ENCODE data around the gene CTNNBL1.

The CTNNBL1 gene

DNA sequence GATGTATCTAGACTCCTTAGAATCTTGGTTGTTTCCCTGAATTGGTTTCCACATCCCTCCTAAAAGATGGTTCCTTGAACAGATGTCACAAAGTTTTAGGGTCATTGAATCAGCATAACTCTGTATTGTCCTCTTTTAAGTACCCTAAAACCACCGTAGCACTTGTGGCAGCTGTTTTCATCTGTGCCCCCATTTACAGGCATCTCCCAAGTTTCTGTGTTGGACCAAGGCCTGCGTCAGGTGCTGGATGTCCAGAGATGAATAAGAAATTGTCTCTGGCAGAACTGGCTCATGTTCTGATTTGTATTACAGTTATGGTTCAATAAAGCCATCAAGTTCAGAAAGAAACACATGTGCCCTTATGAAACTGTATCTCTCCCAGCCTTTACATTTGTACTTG, 48.3 kb downstream of the CTNNBL1 start:
- DNase-seq: no peak

DNA sequence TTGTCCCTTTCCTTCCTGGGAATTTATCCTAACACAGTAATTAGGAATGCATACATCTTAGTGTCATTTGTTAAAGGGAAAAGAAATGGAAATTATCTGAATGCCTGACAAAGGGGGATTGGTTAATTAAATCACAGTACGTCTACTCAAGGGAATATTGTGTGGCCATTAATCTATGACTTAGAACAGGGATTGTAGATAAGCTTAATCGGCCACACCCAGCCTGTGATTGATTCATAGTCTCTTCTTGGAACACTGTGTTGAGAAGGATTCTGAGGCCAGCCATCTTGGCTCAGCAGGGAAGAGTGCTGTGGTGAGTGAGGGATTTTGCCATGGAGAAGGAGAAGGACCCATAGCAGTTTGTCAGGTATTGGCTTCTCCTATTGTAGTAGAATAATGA, 50.5 kb downstream of the CTNNBL1 start:
- no peak for DNase-seq

DNA sequence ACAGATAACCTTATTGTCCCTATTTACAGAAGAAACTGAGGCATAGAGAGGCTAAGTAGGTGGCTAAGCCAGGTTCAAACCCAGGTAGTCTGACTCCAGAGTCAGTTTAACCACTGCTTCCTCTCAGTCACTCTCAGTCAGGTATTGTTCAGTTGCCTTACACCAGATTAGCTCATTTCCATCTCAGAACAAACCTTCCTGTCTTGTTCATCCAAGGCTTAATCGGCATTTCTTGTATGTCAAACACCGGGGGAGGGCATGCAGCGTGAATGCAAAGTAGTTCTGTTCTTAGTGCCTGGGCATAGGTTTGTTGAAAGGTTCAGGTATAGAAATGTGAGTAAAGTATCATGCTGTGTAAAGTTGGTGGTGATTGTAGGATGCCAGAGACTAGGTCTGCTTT, 51.7 kb downstream of the CTNNBL1 start:
- no peak for DNase-seq

DNA sequence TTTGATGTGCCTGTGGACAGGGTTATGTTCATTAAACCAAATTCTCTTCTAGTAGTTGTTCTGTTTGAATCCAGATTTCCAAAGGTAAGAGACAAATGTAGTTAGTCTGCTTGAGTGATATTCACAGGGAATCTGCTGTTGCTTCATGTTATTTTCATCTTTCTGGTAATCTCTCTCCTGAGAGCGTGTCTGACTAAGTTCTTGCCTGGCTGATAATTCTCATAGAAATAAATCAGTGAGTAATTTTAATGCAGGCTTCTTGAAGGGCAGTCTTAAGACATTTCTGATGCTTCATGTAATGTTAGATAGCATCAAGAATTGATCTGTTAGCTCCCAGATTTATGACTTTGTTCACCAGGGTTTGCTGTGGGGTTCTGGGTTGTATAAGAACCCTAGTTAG, 54.2 kb downstream of the CTNNBL1 start:
- no peak for DNase-seq

DNA sequence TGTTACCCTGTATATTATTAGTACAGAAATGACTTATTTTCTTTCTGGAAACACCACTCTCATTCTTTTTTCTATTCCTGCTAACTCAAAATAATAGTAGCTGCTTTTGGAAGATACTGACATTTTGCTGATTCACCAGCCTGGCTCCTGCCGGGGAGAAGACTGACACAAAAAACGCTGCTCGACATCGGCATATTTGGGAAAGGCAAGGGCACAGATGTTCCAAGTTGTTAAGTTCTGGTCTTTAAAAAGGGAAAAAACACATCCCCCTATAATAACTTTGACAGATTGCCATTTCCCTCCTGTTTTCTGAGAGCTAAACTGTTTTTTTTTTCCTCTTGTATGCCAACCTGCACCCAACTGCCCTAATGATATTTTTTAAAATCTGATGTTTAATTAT, 55.4 kb downstream of the CTNNBL1 start:
- DNase-seq: no peak

DNA sequence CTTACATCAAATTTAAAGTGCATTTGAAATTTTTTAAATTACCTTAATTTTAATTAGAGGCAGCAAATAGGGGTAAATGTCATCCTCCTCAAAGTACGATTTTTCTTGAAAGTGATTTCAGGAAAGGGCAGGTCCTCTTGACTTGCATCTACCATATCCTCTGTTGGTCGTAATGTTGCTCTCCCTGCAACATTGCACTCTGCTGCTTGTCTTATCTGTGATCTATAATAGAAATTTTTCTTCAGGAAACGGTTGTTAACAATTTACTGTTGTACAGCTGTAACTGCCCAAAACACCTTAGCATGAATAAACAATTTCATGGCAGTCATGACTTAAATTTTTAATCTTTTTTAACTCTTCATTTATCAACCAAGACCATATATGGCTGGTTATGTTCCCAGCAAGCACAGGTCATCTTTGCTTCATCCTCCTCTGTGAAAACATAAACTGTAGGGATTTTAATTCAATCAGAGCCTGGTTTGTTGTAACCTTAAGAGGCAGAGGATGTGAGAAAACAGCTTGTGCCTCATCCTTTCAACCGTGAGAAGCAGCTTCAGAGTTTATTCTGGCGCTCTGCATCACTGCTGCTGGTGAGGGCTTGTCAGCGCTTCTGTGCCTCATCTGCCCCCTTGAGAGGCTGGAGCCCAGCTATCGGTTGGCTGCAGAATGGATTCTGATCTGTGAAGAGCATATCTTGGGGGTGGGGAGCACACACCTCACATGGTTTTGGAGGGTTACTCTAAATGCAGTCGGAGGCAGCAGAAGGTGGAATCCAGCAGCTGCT, 56.0 kb downstream of the CTNNBL1 start:
- no peak for DNase-seq

DNA sequence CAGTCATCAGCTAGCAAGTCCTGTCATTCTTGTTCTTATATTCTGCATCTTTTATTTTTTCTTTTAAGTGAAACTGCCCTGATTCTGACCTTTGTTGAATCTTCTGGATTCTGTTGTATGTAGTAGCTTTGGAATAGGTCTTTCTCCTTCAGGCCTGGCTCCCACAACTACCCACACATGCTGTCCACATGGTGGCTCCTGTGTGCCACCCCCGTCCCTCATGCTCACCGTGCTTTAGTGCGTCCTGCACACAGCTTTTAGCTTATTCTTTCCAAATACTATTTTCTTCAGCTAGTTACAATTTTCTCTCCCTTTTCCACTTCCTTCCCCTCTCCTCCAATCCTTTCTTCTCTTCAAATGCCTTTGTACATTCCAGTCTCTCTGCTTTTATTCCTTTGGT, 61.8 kb downstream of the CTNNBL1 start:
- DNase-seq: no peak

DNA sequence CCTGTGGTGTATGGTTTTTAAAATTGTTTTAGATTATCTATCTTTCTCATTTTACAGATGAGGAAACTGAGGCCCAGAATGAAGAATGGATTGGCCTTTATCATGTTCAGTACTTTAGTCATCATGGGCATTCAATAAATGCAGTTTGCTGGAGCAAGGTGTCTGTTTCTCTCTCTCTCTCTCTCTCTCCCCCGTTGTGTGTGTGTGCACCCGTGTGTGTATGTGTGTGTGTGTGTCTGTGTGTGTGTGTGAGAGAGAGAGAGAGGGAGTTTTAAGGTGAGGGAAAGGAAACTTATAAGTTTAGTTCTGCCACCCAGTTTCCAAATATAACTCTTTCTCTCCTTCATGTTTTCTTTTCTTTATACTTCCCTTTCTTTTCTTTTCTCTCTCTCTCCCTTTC, 62.4 kb downstream of the CTNNBL1 start:
- no peak for DNase-seq

DNA sequence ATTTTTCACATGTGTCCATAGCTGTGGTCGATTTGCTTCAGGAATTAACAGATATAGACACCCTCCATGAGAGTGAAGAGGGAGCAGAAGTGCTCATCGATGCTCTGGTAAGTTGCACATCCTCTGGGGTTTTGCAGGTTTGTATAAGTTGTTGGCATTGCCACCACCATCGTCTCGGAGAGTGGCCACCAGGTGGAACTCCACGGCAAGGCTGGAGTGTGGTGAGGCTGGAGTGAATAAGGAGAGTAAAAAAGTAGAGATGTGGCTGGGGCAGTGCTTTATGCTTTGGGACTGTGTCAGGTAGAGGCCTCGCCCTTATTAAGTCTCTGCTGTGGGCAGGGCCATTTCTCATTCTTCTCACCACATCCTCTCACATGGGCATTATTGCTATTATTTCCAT, 63.7 kb downstream of the CTNNBL1 start:
- no peak for DNase-seq

DNA sequence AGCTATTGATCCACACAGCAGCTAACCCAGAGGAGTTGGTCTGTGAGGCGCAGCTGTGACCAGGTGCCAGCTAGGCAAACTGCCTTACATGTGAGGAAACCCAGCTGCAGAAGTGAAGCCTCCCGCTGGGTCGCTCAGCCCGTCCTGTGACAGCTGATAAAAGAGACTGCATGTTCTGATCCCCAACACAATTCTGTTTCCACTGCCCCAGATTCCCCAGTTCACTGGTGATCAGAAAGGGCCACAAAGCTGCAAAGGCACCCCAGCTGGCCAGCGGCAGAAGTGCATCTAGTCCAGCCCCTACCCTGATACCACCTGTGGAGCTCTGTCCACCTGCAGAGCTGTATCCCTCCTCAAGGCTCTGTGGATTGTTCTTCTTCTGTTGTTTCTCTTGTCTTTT, 64.5 kb downstream of the CTNNBL1 start:
- no peak for DNase-seq

DNA sequence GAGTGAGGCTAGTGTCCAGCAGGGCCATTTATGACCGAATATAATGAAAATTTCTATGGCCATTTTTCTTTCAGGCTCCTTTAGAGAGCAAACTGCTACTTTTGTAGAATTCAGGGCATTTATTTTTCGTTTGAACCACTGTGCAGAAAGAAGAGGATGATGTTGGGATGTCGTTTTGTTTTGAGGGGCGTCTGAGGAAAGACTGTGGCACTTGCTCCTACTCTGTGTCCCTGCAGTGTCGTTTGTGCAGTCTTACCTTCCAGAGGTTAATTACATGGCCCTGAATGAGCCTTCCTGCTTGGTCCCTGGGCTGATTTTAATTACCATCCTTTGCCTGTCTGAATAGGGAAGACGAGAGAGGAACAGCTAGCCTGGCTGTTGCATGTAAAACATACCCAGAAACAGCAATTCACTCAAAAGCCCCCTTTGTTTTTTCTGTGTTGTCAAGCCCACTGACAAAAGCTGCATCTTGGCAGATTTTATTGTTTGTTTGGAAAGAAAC, 65.3 kb downstream of the CTNNBL1 start:
- no peak for DNase-seq

DNA sequence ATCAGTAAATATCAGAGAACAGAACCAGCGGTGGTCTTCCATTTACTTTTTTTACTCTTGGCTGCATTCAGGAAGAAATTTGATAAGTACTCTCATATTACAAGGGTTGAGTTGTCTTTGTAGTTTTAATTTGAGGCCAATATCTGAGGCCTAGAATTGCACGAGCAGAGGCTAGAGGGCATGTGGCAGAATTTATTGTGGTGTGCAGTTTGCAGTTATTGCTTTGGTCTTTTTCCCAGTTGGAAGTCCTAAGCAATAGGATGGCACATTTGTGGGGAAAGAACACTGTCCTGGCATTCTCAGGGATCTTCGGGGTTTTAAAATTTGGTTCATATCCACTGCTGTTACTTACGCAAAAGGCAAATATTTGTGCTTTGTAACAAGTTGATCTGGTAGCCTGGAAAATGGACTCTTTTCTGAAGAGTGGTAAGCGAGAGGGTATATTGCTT, 66.0 kb downstream of the CTNNBL1 start:
- DNase-seq: no peak

DNA sequence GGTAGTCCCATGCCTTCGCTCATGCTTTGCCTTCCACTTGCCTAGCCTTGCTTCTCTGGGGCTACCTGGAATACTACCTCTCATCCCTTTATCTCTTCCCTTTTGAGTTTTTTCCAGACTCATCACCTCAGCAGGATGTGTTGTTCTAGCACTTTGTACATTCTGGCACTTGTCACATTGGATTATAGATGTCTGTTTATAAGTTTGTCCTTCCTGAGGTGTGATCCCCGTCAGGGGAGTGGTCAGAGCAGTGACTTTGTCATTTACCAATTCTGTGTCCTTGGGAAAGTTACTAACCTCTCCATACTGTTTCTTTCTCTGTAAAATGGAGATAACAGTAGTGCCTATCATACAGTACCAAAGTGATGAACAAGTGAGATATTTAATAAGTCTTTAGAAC, 66.5 kb downstream of the CTNNBL1 start:
- no peak for DNase-seq

DNA sequence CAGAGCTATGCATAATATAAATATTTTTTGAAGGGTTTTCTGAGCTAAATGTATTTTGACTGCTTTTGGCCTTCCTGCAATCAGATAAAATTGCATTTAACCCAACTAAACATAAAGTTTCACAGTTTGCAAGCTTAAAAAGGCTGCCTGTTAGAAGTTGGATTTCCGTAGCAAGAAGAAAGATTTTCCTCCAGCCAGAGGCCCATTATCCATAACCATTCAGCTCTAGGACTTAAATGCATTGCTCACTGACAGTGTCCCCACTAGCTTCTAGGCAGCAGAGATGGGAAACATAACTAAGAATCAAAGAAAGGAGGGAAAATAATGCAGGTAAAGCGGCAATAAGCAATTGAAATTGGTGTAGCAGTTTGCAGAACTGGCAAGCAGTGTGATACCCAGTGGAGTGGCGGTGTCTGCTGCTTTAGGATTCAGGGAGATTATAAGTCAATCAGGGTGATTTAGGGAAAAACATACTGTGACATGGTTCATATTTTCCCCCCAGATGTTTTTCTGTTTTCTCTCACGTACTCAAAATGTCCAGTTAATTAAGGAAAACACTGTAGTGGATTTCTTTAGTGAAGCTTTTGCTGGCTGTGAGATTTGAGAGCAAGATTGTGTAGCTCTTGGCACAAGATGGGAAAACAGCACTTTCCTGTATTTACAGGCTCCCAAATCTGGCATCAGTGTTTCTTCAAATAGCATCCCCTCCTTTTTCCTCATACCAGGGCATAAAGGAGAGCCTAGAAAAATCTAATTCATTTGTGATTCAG, 69.1 kb downstream of the CTNNBL1 start:
- DNase-seq: no peak

DNA sequence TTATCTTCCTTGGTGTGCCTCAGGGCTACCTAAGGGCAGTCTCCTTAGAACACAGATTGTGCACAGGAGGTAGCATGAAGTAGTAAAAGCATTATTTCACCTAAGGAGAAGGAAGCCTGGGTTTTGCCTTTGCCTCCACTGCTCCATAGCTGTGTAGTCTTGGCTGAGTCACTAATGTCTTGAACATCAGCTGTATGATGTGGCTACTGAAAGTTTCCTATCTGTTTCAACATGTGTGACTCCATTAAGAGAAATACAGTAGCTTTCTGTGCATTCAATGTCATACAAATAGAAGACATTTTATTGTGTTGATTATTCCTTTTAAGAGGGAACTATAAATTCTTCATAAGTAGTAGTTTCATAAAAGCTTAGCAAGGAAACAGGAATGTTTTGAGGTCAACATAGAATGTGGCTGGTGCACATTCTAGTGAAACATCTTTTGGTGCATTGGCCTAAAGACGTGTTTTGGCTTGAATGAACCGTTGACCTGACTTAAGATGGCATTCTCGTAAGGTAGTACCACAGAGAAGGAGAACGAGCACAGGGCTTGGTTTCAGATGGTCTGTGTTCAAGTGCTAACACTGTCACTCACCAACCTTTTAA, 70.6 kb downstream of the CTNNBL1 start:
- no peak for DNase-seq

DNA sequence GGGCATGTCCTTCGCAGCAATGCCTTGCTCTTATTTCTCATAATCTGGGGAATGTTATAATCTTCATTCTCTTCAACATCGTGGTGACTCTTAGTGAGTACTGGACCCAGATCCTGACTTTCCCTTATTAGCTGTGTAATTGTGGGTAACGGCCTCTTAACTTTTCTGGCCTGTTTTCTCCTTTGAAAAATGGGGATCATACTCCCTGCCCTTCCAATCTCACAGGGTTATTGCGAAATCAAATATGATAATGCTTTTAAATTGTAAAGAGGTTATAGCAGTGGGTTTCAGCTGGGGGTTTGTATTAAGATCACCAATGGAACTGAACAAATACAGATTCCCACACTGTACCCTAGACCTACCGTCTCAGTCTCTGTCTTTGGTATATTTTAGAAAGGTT, 77.1 kb downstream of the CTNNBL1 start:
- no peak for DNase-seq

DNA sequence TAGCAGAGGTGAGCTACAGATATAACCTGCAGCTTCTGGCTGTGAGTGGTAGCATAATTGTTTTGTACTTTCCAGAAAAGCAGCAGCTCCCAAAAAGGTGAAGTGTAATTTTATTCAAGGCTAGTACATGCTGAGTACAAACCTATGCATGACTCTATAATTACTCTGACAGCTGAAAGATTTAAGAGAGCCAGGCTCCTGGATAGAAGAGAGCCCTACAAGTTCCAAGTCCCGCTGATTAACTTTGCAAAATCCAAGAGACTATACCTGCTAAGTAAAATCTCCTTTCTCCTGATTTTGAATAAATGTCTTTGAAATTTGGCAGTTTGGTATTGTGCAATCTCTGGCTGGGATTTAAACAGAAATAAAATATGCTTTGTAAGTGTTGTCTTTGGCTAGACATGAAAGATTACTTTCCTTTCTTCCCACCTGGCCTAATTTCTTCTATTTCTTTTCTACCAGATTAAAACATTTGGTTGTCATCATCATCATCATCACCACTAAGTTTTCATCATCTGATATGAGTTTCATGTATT, 79.5 kb downstream of the CTNNBL1 start:
- DNase-seq: no peak

DNA sequence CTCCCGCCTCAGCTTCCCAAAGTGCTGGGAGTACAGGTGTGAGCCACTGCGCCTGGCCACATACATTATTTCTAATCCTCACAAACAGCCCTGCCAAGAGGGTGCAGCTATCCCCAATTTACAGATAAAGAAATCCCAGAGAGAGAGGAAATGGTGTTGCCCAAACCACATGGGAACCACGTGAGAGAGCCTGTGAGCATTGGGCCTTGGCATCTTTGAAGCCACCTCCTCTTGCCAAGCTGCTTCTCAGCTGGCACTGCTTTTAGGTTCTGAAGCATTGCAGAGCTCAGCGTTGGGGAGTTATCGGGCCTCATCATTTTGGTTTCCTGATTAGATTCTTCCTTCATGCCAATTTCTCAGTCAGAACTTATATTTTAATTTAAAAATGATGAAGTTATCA, 80.3 kb downstream of the CTNNBL1 start:
- no peak for DNase-seq

DNA sequence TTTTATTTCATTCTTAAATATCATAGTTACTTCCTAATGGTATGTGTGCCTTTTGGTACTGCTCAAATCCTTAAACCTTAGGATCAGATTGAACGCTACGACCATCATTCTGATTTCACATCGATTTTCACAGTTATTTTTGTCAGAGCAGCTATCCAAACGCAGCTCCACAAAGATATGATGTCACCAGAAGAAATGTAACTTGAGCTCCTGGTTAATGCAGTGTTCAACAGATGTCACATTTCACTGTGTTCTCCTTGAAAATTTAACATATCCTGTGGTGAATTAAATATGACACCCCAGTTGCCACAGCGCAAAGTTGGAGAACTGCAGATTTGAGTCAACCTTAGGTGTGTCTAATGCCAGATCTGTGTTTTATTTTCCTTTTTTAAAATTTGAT, 81.4 kb downstream of the CTNNBL1 start:
- DNase-seq: no peak

DNA sequence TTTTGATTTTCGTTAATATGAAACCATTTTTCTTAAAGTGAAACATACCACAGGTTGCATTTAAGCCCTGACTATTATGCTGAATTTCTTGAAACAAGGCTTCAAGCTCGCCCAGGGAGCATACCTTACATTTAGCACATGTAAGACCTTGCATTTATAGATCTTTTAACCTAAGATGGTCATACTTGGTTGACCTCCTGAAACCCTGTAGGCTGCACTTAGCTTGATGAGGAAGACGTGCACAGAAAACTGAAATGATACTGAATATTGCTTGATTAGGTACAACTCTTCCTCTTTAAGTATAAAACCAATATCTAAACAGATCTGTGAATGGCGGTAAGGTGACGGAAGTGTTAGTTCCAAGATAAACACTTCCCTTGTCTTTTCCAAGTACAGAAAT, 82.2 kb downstream of the CTNNBL1 start:
- no peak for DNase-seq

DNA sequence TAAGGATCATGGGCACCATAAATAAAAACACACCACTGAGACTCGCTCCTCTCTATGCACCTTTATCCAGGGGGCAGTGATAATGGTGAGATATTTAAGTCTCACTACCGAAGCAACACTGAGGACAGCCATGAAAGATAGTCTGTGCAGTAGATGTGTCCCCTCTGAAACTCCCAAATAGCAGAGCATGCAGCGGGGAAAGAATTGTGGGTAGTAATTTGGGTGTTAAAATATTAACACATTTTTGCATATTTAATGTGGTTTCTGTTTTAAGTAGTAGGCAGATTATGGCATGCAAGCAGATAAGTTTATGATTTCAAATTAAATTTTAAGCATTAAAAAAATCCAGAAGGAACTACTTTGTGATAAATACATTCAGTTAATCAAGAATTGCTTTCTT, 82.7 kb downstream of the CTNNBL1 start:
- no peak for DNase-seq

DNA sequence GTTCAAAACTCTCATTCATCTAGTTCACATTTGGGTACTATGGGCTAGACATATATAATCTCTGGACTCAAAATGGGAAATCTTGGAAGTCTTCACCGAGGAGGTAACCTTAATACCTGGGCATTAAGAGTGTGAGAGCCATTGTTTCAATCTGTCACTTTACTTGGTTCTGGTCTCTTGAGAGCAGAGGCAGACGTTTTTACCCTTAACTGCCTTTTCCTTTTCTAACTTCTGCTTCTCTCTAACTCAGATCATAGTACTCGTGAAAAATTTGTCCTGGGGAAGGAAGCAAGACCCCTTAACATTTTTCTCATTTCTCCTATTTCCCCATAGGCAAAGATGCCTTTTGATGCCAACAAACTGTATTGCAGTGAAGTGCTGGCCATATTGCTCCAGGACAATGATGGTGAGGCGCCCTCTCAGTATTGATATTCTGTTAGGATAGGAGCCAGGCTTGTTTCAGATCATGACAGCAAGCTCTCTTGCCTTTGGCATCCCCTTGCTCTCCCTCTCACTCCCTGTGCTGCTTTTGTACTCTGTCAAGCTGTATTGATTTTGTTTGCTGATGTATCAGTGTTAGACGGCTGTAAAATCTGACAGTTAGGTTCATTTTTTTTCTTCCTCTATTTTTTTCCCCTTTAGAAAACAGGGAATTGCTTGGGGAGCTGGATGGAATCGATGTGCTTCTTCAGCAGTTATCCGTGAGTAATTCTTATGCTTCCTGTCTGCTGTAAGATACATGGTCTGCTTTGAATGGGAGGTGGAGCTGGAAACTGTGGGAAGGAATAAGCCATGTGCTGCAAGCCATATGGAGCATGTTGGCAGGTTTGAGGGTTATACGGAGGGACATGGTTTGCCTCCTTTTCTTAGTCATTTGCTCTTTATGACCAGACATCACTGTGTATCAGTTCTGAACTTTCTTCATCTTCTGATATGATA, 83.5 kb downstream of the CTNNBL1 start:
- no peak for DNase-seq
